ENCODE results near the gene CKAP2L. TPM values are rescaled to one million over a fixed set of nuclear protein-coding genes. Genes with fewer than 3 reads are reported as not detected.
A peak's percentile ranks its signal among the peaks of the same experiment; 100 is the strongest.

Gene CKAP2L
- total and polyA plus RNA-seq, 4 donors: 0.19 to 15.9 (median 0.91) TPM; not detected in 1

- TF ChIP-seq, protein P1, sequence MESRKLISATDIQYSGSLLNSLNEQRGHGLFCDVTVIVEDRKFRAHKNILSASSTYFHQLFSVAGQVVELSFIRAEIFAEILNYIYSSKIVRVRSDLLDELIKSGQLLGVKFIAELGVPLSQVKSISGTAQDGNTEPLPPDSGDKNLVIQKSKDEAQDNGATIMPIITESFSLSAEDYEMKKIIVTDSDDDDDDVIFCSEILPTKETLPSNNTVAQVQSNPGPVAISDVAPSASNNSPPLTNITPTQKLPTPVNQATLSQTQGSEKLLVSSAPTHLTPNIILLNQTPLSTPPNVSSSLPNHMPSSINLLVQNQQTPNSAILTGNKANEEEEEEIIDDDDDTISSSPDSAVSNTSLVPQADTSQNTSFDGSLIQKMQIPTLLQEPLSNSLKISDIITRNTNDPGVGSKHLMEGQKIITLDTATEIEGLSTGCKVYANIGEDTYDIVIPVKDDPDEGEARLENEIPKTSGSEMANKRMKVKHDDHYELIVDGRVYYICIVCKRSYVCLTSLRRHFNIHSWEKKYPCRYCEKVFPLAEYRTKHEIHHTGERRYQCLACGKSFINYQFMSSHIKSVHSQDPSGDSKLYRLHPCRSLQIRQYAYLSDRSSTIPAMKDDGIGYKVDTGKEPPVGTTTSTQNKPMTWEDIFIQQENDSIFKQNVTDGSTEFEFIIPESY (IDR thresholded peaks at IDR 0.05): no peak
- TF ChIP-seq RXRA (IDR thresholded peaks at IDR 0.05): no peak
- no peak for TF ChIP-seq SP1 (IDR thresholded peaks at IDR 0.05)
These were observed 48.2 kb upstream of the CKAP2L start (continued) for GRCh38 chr2:112812318-112813267.

DNA sequence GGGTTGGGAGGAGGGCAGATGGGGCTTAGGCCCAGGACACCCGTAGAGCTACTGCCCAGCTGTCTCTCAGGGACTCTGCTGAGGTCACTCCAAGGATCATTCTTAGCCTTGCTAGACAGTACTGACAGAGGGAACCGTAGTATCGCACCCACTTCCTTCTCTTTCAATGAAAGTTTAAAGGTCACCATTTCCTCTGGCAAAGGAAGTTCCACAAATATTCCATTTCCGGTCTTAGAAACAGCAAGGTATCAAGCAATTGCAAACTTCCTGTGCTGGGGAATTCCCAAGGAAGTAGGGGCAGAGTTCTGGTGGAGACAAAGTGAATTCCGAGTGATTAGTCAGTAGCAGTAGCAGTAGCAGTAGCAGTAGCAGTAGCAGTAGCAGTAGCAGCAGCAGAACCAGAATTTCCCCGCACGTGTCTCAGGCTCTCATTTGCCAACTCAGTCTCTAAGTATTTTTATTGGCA, 47.5 kb upstream of the CKAP2L start:
- Histone ChIP-seq H3K4me3 (ENCODE audit: low read depth in 1 of 3, low read length in 3 of 3) (no peak overlapping the region), H3K9me3 (ENCODE audit: control insufficient read depth in 4 of 4, low read length in 3 of 4) (no peaks in the 10 kb centered on the region), H3K4me1 (ENCODE audit: control insufficient read depth in 4 of 4, insufficient read depth in 4 of 4, low read length in 3 of 4) (peaks cover 2 to 20% (median 6%) of the 10 kb centered on the region in 4 donors), H3K27me3 (ENCODE audit: control insufficient read depth in 4 of 4, insufficient read depth in 4 of 4, low read length in 3 of 4) (no peaks in the 10 kb centered on the region), H3K36me3 (ENCODE audit: control insufficient read depth in 4 of 4, insufficient read depth in 3 of 4, low read depth in 1 of 4, low read length in 3 of 4) (no peaks in the 10 kb centered on the region), H3K27ac (ENCODE audit: low read depth in 1 of 2, low read length in 2 of 2) (peak overlapping the region in 1 of 2 donors; percentile 9), H3K9ac (ENCODE audit: low read depth in 1 of 2, low read length in 2 of 2) (no peak overlapping the region)
- no peak for DNase-seq (ENCODE audit: low spot score)
- WGBS: 57% methylated on average over 7 of the region's 7 CpGs
- peak; percentile 22 to 41 for TF ChIP-seq RAD21 (IDR thresholded peaks at IDR 0.05)
- peak; percentile 21 to 42 for TF ChIP-seq RXRA (IDR thresholded peaks at IDR 0.05)
- TF ChIP-seq, protein P2, sequence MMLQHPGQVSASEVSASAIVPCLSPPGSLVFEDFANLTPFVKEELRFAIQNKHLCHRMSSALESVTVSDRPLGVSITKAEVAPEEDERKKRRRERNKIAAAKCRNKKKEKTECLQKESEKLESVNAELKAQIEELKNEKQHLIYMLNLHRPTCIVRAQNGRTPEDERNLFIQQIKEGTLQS (IDR thresholded peaks at IDR 0.05): no peak
- TF ChIP-seq EGR1 (IDR thresholded peaks at IDR 0.05; ENCODE audit: low read depth in 2 of 2): peak; percentile 54 to 69
- peak; percentile 62 to 64 for TF ChIP-seq GABPA (IDR thresholded peaks at IDR 0.05 in 1 of 2, conservative IDR thresholded peaks at IDR 0.05 in 1 of 2)
- TF ChIP-seq, protein P3, sequence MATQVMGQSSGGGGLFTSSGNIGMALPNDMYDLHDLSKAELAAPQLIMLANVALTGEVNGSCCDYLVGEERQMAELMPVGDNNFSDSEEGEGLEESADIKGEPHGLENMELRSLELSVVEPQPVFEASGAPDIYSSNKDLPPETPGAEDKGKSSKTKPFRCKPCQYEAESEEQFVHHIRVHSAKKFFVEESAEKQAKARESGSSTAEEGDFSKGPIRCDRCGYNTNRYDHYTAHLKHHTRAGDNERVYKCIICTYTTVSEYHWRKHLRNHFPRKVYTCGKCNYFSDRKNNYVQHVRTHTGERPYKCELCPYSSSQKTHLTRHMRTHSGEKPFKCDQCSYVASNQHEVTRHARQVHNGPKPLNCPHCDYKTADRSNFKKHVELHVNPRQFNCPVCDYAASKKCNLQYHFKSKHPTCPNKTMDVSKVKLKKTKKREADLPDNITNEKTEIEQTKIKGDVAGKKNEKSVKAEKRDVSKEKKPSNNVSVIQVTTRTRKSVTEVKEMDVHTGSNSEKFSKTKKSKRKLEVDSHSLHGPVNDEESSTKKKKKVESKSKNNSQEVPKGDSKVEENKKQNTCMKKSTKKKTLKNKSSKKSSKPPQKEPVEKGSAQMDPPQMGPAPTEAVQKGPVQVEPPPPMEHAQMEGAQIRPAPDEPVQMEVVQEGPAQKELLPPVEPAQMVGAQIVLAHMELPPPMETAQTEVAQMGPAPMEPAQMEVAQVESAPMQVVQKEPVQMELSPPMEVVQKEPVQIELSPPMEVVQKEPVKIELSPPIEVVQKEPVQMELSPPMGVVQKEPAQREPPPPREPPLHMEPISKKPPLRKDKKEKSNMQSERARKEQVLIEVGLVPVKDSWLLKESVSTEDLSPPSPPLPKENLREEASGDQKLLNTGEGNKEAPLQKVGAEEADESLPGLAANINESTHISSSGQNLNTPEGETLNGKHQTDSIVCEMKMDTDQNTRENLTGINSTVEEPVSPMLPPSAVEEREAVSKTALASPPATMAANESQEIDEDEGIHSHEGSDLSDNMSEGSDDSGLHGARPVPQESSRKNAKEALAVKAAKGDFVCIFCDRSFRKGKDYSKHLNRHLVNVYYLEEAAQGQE (IDR thresholded peaks at IDR 0.05): no peak
- TF ChIP-seq FOXA1 (IDR thresholded peaks at IDR 0.05): no peak
- peak; percentile 99 for TF ChIP-seq NR2F2 (IDR thresholded peaks at IDR 0.05)
- peak; percentile 58 for TF ChIP-seq SP1 (IDR thresholded peaks at IDR 0.05)
- TF ChIP-seq MAX (IDR thresholded peaks at IDR 0.05): peak; percentile 89
- TF ChIP-seq TAF1 (conservative IDR thresholded peaks at IDR 0.05): no peak

All from liver (tissue), 9 donors.